Kidney (tissue), 14 donors: ENCODE measurements around the gene EPHA2. TPM values are rescaled to one million over a fixed set of nuclear protein-coding genes. Genes with fewer than 3 reads are reported as not detected.
A peak's percentile ranks its signal among the peaks of the same experiment; 100 is the strongest.

ENCODE experiments used
- DNase-seq, 5 donors: peaks; one replicate each; pipeline ENCODE4 v3.0.0-alpha.2; 2013 to 2020
- FAIRE-seq: peaks from 2 replicates; lab custom pipeline; 2012; peaks lifted over from hg19 to GRCh38; lab: Jason Lieb, UNC
- H3K27ac ChIP-seq, 2 donors: one replicate each; pipeline ENCODE4 v1.7.0; 2013; ENCODE audit warnings: low read depth in 2 of 2, low read length in 2 of 2, inconsistent platforms in 1 of 2
- H3K27me3 ChIP-seq: one replicate; pipeline ENCODE4 v1.7.1; 2013; ENCODE audit warnings: low read length, inconsistent platforms; ENCODE audit not compliant: control insufficient read depth, insufficient read depth
- H3K36me3 ChIP-seq, 3 donors: one replicate each; pipeline versions ENCODE4 v1.7.0 to v1.7.1; 2013; ENCODE audit warnings: low read length in 3 of 3, control low read depth in 1 of 3, inconsistent platforms in 1 of 3; ENCODE audit not compliant: insufficient read depth in 3 of 3, control insufficient read depth in 2 of 3
- H3K4me1 ChIP-seq, 3 donors: one replicate each; pipeline versions ENCODE4 v1.7.0 to v1.7.1; 2013; ENCODE audit warnings: low read length in 3 of 3, inconsistent platforms in 1 of 3, low read depth in 1 of 3; ENCODE audit not compliant: control insufficient read depth in 2 of 3, insufficient read depth in 2 of 3
- H3K4me3 ChIP-seq, 3 donors: one replicate each; pipeline versions ENCODE4 v1.7.0 to v1.8.1; 2013; ENCODE audit warnings: low read length in 3 of 3, control low read depth in 1 of 3, inconsistent platforms in 1 of 3
- H3K9ac ChIP-seq, 3 donors: one replicate each; pipeline versions ENCODE4 v1.7.0 to v1.7.1; 2013; ENCODE audit warnings: low read length in 3 of 3, control low read depth in 1 of 3, inconsistent platforms in 1 of 3
- H3K9me3 ChIP-seq, 3 donors: one replicate each; pipeline versions ENCODE4 v1.7.0 to v1.7.1; 2013; ENCODE audit warnings: low read length in 3 of 3, control low read depth in 1 of 3, inconsistent platforms in 1 of 3; ENCODE audit not compliant: control insufficient read depth in 2 of 3, insufficient read depth in 1 of 3
- CTCF ChIP-seq: IDR thresholded peaks from 3 replicates; pipeline ENCODE4 v1.5.1; 2012; ENCODE audit warnings: mild to moderate bottlenecking, moderate library complexity, borderline replicate concordance; ENCODE audit not compliant: insufficient read depth; ENCODE audit errors: extremely low read depth
- intact Hi-C: fragments of 100-400 bp; cut with DNase I; formaldehyde crosslinking; loops from one replicate; pipeline ENCODE4 v1.11.1; 2022
- polyA plus RNA-seq: library from polyadenylated mRNA; stranded (reverse); fragments of 350-450 nt; fragmentation: Illumina TruSeq; extraction: RNeasy Lipid Tissue Mini Kit (QIAGEN cat#74804); gene quantifications from one replicate; pipeline ENCODE4 v1.2.3, GENCODE V29; 2014; ENCODE audit warnings: low read depth, low replicate concordance; ENCODE audit not compliant: insufficient read depth
- total RNA-seq: library from RNA; stranded (reverse); fragmentation: NEBNext Ultra II Directional; extraction: Animal tissue kit (Norgen Biotek cat#: 25700); gene quantifications from one replicate; pipeline ENCODE4 v1.2.1, GENCODE V29; 2021
- donor health status: control.
- donor health status: control.
- donor health status: control.
- donor health status: control.
- donor health status: control.
- donor health status: DM: yes; HTN: yes; CAD: no.
- donor health status: Normal renal cell carcinoma (clear cell type).

Gene EPHA2
- total and polyA plus RNA-seq, 2 donors from 2014 or later = 5.5 to 34.2 TPM

GRCh38 chr1:16145662-16146278 is 10.1 kb downstream of the EPHA2 start:
- no peak for FAIRE-seq
- H3K4me3 ChIP-seq = peak overlapping the region in 2 of 3 donors; percentile 28 to 42
- no peaks in the 10 kb centered on the region for H3K27me3 ChIP-seq
- peak overlapping the region in 2 of 3 donors; percentile 8 to 34 for H3K9ac ChIP-seq
- peak overlapping the region; percentile 79 to 87 for H3K27ac ChIP-seq
- intact Hi-C loops = no loop called here
- TF ChIP-seq CTCF = no peak
- peaks cover 4 to 54% (median 51%) of the 10 kb centered on the region in 3 donors for H3K4me1 ChIP-seq
- no peaks in the 10 kb centered on the region for H3K9me3 ChIP-seq
- peaks cover 3 to 30% (median 12%) of the 10 kb centered on the region in 3 donors for H3K36me3 ChIP-seq
- peak in 2 of 5 donors; percentile 70 to 93 for DNase-seq

DNA sequence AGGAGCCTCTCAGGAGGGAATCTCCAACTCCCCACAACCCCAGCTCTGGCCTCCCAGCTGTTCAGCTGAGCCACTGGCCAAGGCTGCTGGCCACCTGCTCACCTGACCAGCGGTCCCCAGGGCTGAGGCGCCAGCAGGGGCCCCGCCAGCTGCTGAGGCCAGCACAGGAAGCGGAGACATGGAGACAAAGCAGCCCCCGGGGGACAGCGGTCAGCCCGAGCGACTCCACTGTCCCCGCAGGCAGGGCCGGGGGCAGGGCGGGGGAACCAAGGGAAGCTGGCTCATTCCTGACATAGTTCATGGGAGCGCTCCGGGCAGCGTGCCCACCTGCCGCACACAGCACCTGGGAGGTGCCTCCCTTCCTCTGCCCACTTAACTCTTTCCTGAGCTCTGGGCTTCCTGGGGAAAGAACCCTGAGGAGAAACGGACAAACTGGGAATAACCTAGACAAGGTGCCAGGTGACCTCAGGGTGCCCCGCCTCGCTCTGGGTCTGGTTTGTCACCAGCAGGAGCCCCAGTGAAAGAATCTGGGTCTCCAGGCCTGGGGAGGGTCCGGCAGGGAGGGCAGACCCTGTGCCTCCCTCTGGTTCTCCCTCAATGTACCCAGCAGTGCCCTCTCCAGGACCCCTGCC is 10.7 kb downstream of the EPHA2 start:
- intact Hi-C loops = no loop called here
- peak overlapping the region in 2 of 3 donors; percentile 4 to 34 for H3K9ac ChIP-seq
- H3K27me3 ChIP-seq = no peaks in the 10 kb centered on the region
- peak overlapping the region; percentile 79 to 87 for H3K27ac ChIP-seq
- peaks cover 3 to 28% (median 12%) of the 10 kb centered on the region in 3 donors for H3K36me3 ChIP-seq
- FAIRE-seq (no peak), DNase-seq (peak; percentile 77 to 96 (median 85))
- peak overlapping the region in 2 of 3 donors; percentile 28 to 42 for H3K4me3 ChIP-seq
- H3K9me3 ChIP-seq = no peaks in the 10 kb centered on the region
- H3K4me1 ChIP-seq = peaks cover 4 to 48% (median 47%) of the 10 kb centered on the region in 3 donors
- TF ChIP-seq CTCF = no peak

GRCh38 chr1:16144325-16145029 is 11.4 kb downstream of the EPHA2 start:
- no peak for DNase-seq
- Histone ChIP-seq H3K27ac (peak overlapping the region; percentile 79 to 87), H3K4me1 (peaks cover 4 to 50% (median 47%) of the 10 kb centered on the region in 3 donors), H3K9ac (peak overlapping the region in 1 of 3 donors; percentile 34), H3K4me3 (peak overlapping the region in 1 of 3 donors; percentile 42), H3K9me3 (no peaks in the 10 kb centered on the region), H3K27me3 (no peaks in the 10 kb centered on the region), H3K36me3 (peaks cover 3 to 22% (median 12%) of the 10 kb centered on the region in 3 donors)
- intact Hi-C loops = no loop called here
- FAIRE-seq = no peak
- no peak for TF ChIP-seq CTCF
